ENCODE data around the gene HIKESHI. TPM values are rescaled to one million over a fixed set of nuclear protein-coding genes. Genes with fewer than 3 reads are reported as not detected.

The HIKESHI gene
- total and polyA plus RNA-seq, 2 experiments from 2014 or later, result 49.4 to 88.6 TPM

- Histone ChIP-seq H3K9me3 (ENCODE audit: low read depth) (no peaks in the 10 kb centered on the region), H3K4me2 (ENCODE audit: unreplicated experiment) (no peak overlapping the region), H3K4me3 (no peak overlapping the region), H3K4me1 (ENCODE audit: insufficient read depth) (no peaks in the 10 kb centered on the region), H3K27me3 (replicated peaks; ENCODE audit: insufficient read depth) (no peaks in the 10 kb centered on the region), H3K27ac (no peak overlapping the region), H3K36me3 (ENCODE audit: low read depth) (no peaks in the 10 kb centered on the region; the same call in 1 of the 2 replicates), H3K9ac (no peak overlapping the region), H3K79me2 (ENCODE audit: insufficient read depth) (peaks cover 54% of the 10 kb centered on the region), H4K20me1 (ENCODE audit: insufficient read depth) (no peaks in the 10 kb centered on the region), H3K9me2 (ENCODE audit: insufficient read depth) (no peaks in the 10 kb centered on the region), H3F3A (ENCODE audit: insufficient read depth) (no peaks in the 10 kb centered on the region), H2AFZ (no peak overlapping the region)
- TF ChIP-seq EZH2 (IDR thresholded peaks at IDR 0.05; ENCODE audit: insufficient read depth, poor library complexity, severe bottlenecking), result no peak
- no peak for TF ChIP-seq EZH2phosphoT487 (IDR thresholded peaks at IDR 0.05; ENCODE audit: insufficient read depth, low read depth)
- 96 to 98% methylated on average over 2 of the region's 2 CpGs for WGBS, 2 experiments (ENCODE audit: low coverage in 1 of 2, low lambda C conversion rate in 2 of 2, missing lambda C conversion rate in 2 of 2)
- no peak for DNase-seq
- in situ Hi-C loops (cut with MboI), result no loop called here
Observed at GRCh38 chr11:86314636-86315035, 12.6 kb downstream of the HIKESHI start.

DNA sequence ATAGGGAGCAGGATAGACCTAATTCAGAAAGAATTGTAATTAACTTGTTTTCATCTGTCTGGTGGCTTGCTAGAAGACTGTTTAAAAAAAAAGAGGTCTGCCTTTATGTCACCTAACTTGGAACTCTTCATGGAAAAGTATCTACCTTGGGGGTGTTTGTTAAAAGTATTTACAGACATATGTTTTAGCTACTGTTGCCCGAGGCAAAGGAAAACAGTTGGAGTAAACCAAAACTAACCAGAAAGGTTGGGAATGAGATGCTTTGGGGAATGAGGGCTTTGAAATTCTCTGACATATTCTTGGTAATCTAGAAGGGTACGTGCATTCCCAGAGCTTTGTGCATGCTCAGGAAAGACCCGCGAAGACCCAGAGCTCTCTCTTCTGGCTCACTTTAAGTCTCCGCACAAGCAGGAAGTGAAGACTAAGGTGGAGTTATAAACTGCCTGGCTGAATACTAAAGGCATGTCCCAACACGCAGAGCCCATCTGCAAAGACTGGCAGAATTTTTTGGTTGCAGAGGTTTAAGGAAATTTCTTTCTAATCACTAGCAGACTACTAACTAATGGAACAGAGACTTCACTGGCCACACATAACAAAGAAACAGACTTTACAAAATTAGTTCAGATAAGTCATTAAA is 33.2 kb downstream of the HIKESHI start:
- Histone ChIP-seq H3K9me3 (ENCODE audit: low read depth) (no peaks in the 10 kb centered on the region), H3K27ac (no peak overlapping the region), H3K9me2 (ENCODE audit: insufficient read depth) (no peaks in the 10 kb centered on the region), H3F3A (ENCODE audit: insufficient read depth) (no peaks in the 10 kb centered on the region), H2AFZ (no peak overlapping the region), H3K4me3 (no peak overlapping the region), H4K20me1 (ENCODE audit: insufficient read depth) (no peaks in the 10 kb centered on the region), H3K4me1 (ENCODE audit: insufficient read depth) (0 out of 2 replicates have a peak, but pooled peaks cover 4% of the 10 kb centered on the region), H3K9ac (no peak overlapping the region), H3K4me2 (ENCODE audit: unreplicated experiment) (no peak overlapping the region), H3K36me3 (ENCODE audit: low read depth) (peaks cover 12% of the 10 kb centered on the region), H3K79me2 (ENCODE audit: insufficient read depth) (no peaks in the 10 kb centered on the region), H3K27me3 (replicated peaks; ENCODE audit: insufficient read depth) (no peaks in the 10 kb centered on the region)
- in situ Hi-C loops (cut with MboI), result no loop called here
- no peak for DNase-seq
- WGBS, 2 experiments (ENCODE audit: low coverage in 1 of 2, low lambda C conversion rate in 2 of 2, missing lambda C conversion rate in 2 of 2), result 93 to 94% methylated on average over 6 of the region's 6 CpGs
- TF ChIP-seq EZH2phosphoT487 (IDR thresholded peaks at IDR 0.05; ENCODE audit: insufficient read depth, low read depth) (no peak), EZH2 (IDR thresholded peaks at IDR 0.05; ENCODE audit: insufficient read depth, poor library complexity, severe bottlenecking) (no peak)

GRCh38 chr11:86337227-86337626 is 35.2 kb downstream of the HIKESHI start:
- in situ Hi-C loops (cut with MboI), result no loop called here
- WGBS, 2 experiments (ENCODE audit: low coverage in 1 of 2, low lambda C conversion rate in 2 of 2, missing lambda C conversion rate in 2 of 2), result 94 to 96% methylated on average over 2 of the region's 2 CpGs
- Histone ChIP-seq H3K9ac (no peak overlapping the region), H3K27me3 (replicated peaks; ENCODE audit: insufficient read depth) (no peaks in the 10 kb centered on the region), H3K9me2 (ENCODE audit: insufficient read depth) (no peaks in the 10 kb centered on the region), H3F3A (ENCODE audit: insufficient read depth) (no peaks in the 10 kb centered on the region), H3K4me2 (ENCODE audit: unreplicated experiment) (no peak overlapping the region), H3K36me3 (ENCODE audit: low read depth) (peaks cover 12% of the 10 kb centered on the region), H3K79me2 (ENCODE audit: insufficient read depth) (peaks cover 5% of the 10 kb centered on the region; the same call in 1 of the 2 replicates), H3K9me3 (ENCODE audit: low read depth) (no peaks in the 10 kb centered on the region), H4K20me1 (ENCODE audit: insufficient read depth) (no peaks in the 10 kb centered on the region), H2AFZ (no peak overlapping the region), H3K4me1 (ENCODE audit: insufficient read depth) (no peaks in the 10 kb centered on the region), H3K27ac (no peak overlapping the region), H3K4me3 (no peak overlapping the region)
- TF ChIP-seq EZH2 (IDR thresholded peaks at IDR 0.05; ENCODE audit: insufficient read depth, poor library complexity, severe bottlenecking), result no peak
- TF ChIP-seq EZH2phosphoT487 (IDR thresholded peaks at IDR 0.05; ENCODE audit: insufficient read depth, low read depth), result no peak
- no peak for DNase-seq

DNA sequence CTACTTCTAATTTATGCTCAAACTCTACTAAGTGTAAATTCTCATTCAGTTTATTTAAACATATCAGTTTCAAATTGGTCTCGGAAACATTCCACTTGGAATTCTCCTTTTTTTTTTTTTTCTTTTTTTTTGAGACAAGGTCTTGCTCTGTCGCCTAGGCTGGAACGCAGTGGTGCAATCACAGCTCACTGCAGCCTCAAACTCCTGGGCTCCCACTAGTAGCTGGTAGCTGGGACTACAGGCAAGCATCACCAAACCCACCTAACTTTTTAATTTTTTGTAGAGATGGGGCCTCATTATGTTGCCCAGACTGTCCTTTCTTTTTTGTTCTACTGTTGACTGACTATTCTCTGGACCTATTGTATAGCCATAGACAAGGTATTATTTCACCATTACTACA is 39.3 kb downstream of the HIKESHI start:
- Histone ChIP-seq H3F3A (ENCODE audit: insufficient read depth) (no peaks in the 10 kb centered on the region), H2AFZ (no peak overlapping the region), H3K36me3 (ENCODE audit: low read depth) (peaks cover 15% of the 10 kb centered on the region), H4K20me1 (ENCODE audit: insufficient read depth) (no peaks in the 10 kb centered on the region), H3K4me2 (ENCODE audit: unreplicated experiment) (no peak overlapping the region), H3K9ac (no peak overlapping the region), H3K9me3 (ENCODE audit: low read depth) (no peaks in the 10 kb centered on the region), H3K9me2 (ENCODE audit: insufficient read depth) (no peaks in the 10 kb centered on the region), H3K4me1 (ENCODE audit: insufficient read depth) (no peaks in the 10 kb centered on the region), H3K27ac (no peak overlapping the region), H3K27me3 (replicated peaks; ENCODE audit: insufficient read depth) (no peaks in the 10 kb centered on the region), H3K79me2 (ENCODE audit: insufficient read depth) (peaks cover 26% of the 10 kb centered on the region), H3K4me3 (no peak overlapping the region)
- TF ChIP-seq EZH2 (IDR thresholded peaks at IDR 0.05; ENCODE audit: insufficient read depth, poor library complexity, severe bottlenecking), result no peak
- TF ChIP-seq EZH2phosphoT487 (IDR thresholded peaks at IDR 0.05; ENCODE audit: insufficient read depth, low read depth), result no peak
- WGBS, 2 experiments (ENCODE audit: low coverage in 1 of 2, low lambda C conversion rate in 2 of 2, missing lambda C conversion rate in 2 of 2), result 96% methylated on average over 3 of the region's 3 CpGs
- in situ Hi-C loops (cut with MboI), result no loop called here
- DNase-seq, result no peak

Data from GM23248 (cell line).